ENCODE measurements around the gene PTPRB.
A peak's percentile ranks its signal among the peaks of the same experiment; 100 is the strongest.

Gene PTPRB

DNA sequence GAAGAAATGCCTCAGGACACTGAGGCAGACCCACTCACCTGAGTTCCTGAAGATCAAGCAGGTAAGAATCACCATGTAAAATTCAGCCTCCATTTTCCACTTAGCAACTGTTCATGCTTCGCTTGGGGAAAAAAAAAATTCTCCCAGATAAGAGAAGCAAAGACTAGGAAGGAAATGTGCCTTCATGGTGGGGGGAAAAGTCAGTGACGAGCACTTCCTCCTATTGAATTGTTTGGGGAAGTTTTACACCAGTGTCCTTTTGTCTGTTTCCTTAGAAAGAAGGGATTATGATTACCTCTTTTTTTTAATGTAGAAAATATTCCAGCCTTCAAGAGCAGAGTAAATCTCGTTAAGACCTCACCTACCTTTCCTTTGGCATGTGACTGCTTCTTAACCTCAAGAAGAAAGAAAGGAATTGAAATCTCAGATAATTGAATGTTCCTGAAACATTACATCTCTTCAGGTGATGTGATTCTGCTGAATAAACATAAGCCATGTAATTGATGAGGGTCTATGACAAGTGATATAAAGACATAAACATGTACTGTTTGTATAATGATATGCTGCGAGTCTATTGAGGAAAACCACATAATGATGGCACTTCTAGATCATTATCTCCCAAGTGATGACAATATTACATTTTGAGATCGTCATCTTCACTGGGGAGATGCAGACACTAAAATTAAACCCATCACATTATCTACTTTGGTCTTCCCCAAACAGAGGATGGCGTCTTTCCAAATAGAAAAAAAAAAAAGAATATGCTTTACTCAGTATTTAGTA, at the start of gene PTPRB:
Gene PTPRB (minus strand): TSS at position 127 of the 783 bp plus-strand sequence. CDS start 34 bp downstream, at position 93.
- DNase-seq = no peak

DNA sequence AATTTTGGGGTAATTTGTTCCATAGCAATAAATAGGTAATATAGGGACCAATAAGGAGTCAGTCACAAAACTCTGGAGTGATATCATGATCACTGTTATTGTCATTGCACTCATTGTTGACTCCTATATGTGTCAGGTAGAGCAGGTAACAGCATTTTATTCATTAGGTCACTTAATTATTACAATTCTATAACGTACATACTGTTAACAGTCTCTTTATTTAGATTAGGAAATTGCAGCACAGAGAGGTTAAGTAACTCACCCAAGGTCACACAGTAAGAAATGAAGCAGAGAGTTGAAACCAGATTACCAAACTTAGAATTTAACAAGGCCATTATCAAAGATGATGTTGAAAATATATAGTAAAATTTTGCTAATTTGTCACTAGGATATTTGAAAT, 49.7 kb upstream of the PTPRB start:
- DNase-seq = no peak

DNA sequence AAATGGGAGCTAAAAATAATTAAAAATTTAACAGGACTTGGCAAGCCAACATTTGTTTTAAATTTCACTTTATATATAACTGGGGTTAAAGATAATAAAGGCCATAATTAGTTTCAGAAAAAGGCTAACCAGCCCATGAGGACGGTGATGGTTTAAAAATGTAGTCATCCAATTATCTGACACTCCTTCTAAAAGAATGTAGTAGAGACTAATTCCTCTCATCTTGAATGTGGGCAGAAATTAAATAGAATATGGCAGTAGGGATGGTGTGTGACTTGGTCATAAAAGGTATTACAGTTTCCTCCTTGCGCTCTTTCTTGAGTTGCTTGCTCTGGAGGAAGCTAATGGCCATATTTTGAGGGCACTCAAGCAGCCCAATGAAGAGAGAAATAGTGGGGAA, 49.1 kb upstream of the PTPRB start:
- no peak for DNase-seq

DNA sequence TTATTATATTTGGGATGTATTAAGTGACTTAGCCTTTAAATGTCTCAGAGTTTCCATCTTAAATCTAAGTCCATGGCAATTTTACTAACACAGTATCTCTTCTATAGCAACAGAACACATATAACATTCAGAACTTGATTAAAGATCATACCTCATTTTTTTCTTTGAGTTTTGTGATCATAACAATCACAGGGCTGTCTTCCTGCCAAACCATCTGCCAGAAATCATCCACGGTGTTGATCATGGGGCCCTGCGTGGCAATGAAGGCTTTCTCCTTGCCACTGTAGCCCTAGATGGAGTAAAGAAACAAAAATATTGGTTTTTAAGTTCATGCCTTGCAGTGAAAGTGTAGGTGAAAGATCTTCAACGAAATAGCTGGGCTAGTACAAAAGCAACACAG, 46.7 kb upstream of the PTPRB start:
- DNase-seq = peak; percentile 1

DNA sequence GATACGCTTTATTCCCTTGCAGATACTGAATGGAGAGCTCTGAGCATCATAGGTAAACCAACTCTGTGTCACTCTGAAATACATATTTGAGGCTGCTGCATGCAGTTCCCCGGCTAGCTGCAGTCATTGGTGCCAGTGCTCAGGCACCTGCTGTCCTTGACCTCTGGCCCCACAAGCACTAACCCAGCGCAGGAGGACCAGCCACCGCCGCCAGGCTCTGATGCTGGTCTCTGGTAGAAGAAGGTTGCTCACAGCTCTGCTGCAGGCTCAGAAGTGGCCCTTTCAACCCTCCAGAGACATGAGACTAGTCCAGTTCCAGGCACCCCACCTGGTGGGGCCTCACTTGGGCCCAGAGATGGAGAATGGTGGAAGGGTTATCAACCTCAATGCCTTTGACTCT, 34.5 kb upstream of the PTPRB start:
- no peak for DNase-seq

DNA sequence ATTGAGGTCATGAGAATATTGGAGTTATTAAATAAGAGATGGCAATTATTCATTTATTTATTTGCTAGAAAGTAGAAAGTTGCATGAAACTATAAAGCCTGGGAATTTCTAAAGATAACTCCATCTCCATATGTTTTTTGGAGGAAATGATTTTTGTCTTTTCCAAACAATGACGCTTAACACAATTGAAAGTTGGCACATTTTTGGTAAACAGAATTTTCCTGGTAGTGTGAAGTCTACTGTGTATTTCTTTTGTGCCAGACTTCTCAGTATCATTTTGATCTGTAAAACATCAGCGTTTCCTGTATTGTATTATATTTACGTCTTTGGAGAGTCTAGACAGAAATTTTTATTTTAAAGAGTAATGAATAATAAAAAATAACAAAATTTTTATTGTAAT, 33.7 kb upstream of the PTPRB start:
- no peak for DNase-seq

DNA sequence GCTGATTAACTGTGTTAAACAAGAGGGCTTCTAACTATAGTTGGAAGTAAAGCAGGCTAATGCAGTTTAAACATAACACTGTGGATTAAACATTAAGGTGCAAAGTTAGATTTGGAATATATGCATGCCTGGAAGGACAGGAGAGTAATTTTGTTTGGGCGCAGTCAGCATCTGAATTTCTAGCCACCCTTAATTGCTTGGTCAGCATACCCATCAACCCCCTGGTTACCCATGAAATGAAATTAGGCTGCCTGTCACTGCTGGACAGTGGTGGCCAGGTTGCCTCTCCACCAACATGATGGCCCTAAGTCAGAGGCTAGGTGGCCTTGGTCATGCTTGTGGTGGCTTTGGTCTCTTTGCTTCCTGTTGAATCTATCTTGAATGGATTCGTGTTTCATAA, 30.0 kb upstream of the PTPRB start:
- DNase-seq = no peak

DNA sequence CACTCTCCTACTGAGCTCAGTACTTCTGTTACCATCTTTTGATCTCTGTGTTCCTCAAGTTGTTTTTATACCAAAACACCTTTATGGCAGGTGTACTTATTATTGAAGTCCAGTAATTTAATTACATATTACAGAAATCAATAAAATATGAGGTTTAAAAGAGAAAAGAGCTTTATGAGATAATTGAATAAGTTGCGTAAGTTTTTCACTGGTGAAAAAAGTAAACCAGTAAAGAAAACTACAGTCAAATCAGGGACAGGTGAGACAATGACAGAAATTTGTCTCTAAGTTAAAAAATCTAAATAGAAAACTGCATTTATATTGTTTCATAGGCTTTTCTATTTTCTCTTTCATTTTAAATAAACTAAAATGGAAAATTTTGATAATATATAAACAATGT, 29.1 kb upstream of the PTPRB start:
- DNase-seq = no peak

DNA sequence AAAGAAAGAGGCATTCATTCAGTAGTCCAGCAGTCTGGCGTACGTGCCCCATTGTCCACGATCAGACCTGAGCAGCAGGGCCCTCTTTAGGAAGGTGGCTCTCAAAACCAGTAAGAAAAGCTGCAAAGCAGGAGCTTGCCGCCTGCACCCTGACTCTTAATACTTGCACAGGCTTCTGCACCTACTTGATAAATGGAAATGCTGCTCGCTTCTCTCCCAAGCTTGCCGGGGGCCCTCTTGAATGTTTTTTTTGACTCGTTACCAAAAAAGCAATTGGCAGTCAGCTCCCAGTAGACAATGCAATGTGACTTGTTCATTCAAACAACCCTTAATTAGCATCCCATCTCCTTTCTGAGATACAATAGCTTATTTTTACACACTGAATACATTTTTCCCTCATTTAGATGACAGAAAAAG, 27.2 kb upstream of the PTPRB start:
- DNase-seq = peak; percentile 33

DNA sequence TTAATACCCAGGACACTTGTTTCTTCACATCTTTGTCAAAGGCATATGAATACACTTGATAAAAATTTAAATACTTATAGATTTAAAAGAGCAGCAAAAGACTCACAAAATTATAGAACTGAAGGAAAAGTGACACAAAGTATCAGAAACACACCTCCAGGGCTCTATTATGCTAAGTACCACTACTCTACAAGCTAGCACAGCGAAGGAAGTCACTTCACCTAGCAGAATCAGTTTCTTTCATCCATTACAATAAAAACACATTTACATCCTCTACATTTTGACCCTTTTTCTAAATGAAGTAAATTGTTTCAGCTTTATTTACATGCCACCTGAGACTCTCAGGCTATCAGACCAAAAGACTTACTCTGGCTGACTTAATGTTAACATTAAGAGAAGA, 26.6 kb upstream of the PTPRB start:
- DNase-seq = no peak

DNA sequence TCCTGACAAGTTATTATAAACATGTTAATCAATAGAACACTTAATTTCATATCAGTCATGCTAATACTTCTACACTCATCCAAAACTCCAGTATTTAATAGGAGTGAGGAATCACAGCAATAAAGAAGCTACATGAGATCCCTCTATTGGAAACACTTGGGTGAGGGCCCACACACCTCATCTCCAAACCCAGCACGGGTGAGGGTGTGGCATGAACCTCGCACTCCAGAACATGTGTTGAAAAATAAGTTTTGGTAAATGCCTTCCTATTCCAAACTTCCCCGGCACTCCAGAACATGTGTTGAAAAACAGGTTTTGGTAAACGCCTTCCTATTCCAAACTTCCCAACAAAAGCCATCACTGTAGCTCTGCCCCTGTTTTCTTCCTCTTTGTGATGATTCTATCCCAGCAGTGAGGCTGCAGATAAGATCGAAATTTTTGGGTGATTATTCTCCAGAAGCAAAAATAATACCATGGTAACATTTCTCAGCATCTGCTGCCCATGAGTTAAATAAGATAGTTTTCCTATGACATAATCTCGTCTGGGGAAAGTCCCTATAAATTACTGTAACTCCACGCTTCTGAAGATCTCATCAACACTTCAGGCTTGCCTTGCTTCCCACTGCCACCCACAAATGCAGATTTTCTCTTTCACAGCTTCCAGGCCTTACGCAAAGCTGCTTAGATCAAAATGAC, 24.4 kb upstream of the PTPRB start:
- DNase-seq = no peak

DNA sequence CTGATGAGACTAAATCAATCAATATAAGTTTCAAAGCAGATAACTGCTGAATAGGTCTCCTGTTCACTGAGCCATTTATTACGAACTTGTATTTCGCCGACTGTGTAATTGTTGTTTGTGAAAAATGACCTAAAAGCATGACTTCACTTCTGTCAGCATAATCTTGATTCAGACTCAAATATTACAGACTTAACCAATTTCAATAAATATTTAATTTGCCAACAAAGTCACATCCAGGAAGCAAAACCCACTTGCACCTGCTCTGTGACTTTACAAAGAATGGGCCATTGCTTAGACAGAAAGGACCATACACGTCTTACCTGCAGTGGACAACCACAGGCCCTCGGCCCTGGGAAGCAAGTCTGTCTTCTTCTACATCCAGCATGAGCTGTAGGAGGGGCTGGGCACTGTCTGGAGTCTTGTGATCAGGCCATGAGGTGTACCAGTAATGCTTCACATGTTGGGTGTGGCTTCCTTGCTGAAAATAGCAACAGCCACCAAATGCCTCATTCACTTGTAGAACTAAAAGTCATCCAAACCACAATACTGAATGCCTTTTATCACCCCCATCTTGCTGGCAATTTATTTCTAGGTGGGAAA, 23.5 kb upstream of the PTPRB start:
- DNase-seq = no peak

DNA sequence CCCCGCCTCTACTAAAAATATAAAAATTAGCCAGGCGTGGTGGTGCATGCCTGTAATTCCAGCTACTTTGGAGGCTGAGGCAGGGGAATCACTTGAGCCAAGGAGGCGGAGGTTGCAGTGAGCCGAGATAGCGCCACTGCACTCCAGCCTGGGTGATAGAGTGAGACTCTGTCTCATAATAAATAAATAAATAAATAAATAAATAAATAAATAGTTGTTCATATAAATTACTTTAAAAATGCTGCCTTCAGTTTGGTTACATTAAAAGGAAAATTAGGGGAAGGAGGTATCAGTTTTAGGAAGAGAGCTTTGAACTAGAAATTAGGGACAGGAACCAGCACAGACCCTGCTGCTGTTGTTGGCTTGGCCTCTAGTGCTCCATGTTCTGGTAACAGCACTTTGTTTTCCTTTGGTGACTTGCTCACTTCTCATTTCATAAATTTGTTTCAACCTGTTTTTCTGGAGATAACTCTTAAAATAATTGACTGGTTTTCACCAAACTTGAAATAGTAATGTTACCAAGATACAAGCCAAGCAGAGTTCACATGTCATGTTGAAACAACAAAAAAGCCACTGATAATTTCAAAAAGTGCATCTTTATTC, 22.9 kb upstream of the PTPRB start:
- no peak for DNase-seq

DNA sequence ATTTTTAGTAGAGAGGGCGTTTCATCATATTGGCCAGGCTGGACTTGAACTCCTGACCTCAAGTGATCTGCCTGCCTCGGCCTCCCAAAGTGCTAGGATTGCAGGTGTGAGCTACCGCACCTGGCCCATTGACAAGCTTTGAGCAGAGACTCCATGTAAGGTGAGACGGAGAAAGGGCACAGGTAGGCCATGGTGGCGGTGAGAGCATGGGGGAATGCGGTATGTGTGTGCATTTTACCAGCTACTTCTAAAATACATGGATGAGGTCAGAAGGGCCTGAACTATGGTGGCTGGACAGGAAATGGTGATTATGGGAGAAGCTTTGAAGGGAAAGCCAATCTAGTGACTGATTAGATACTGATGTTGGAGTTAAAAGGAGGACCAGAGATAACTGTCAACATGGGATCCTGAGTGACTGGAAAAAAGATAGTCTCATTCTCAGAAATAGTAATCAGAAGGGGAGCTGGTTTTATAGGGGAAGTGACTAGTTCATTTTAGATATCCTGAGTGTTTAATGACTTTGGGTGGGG, 21.9 kb upstream of the PTPRB start:
- no peak for DNase-seq

DNA sequence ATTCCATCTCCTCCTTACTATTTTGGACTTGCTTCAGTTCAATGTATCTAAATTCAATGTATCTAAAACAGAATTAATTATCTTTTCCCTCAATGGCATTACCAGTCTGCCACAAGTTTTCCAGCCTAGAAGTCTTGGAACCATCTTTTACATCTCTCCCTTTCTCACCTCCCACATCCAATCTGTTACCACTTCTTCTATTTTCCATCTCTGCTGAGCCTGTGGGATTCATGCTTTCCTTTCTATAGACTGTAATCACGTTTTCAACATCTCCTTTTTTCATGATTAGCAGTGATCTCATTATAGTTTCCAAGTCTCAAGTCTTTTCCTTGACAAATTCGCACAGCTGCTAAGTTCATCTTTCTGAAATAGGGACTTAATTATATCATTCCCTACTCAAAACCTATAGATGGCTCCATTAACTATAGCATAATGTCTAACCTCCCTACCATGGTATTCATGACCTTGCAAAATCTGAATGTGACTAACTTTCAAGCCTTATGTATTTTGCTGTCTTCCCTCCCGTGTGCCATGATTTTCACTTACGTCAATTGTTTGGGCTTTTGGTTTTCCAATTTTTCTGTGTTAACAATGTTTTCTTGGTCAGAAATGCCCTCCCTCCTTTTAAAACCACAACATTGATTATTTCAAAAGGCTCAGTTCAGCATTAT, 20.5 kb upstream of the PTPRB start:
- no peak for DNase-seq

DNA sequence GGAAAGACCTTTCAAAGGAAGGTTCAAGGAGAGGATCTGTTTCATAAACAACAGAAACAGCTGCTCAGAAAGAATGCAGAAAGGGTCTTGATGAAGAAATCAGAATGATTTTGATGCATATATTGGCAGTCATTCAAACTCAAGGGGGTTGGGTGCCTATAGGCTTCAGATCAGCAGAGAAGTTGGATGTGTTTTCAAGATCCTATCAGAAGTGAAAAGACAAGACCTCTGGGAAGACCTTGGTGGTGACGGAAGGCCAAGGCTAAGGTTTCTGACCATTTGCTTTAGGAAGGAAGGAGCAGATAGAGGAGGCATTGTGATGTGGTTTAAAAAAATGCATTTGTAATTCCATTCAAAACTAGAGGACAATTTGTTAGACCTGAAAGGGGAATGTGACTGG, 15.2 kb upstream of the PTPRB start:
- DNase-seq = no peak

DNA sequence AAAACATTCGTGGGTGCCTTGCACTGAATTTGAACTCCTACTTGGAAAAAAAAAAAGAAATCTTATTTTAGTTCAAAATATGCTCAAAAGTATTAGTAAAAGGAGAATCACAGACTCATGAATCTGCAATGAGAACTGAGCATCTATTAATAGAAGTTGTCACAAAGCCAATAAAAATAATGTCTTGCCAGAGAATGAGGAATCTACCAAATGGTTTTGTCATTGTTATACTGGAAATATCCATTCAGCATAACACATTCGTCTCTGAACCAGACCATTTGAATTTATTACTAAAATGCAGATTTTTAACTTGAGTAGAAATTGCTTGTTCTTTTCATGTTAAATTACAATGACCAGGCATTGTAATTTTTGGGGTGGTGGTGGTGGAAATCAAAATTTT, 11.6 kb upstream of the PTPRB start:
- no peak for DNase-seq

DNA sequence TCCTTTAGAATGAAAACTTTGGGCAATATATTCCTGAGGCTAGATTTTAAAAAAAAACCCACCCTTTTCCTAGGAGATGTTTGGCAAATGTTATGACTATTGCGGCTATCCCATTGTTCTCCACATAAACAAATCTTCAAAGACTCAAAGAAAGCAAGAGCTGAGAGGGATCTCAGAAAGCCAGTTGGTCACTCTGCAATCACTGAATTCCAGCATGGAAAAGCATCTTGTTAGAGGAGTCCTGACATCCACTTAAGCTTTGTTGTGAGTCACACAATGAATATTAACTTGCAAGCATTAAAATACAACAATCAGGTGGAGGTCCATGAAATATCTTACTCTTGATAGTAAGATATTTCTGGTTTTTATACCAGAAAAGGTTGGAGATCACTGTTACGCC, 11.0 kb upstream of the PTPRB start:
- no peak for DNase-seq

DNA sequence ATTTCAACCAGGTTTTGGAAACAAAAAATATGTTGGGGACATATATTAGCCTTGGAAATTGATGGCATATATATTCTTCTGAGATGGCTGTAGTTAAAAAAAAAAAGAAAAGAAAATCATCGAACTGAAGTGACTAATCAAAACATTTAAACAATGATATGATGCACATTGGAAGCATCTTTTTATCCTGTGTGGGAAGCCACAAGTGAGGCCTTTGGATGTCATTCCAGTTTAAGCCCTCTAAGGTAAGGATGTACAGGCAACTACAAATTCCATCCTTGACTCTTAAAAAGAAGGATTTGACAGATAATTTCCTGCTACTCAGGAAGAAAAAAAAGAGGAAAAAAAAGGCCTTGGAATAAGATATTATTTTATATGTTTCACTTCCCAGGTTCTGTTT, 9.6 kb upstream of the PTPRB start:
- no peak for DNase-seq

DNA sequence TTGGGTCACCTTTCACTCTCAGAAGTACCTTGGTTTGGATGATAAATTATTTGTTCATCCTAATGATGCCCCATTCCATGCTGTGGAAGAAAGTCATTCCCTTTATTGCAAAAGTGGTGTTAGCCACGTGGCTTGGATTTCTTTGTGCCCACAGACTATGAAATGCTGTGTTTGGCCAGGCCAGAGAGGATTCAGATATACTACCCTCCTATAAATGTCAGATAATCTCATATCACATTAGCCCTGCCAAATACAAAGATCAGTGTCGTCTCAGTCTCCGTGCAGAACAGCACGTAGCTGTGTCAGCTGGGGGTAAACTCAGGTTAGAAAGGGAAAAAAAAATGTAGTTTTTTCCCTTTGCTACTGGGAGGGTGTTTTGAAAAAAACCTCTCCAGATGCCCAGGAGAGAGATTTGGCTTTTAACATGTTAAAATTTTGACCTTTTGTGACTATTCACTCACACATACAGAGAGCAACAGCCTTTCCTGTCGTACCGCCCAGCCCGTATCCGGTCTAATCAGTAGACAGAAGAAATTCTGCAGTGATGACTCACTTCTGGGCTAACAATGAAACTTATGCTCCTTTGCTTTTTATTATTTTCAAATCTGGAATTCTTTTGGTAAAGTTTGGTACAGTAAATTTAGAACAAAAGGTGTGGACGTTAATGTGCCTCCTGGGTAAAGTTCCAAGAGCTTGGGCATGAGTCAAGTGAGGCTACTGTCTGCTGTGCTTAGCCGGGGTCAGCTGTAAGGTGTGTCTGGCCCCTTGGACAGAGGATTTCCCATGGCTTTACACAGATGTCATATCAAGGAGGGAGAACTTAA, 8.5 kb upstream of the PTPRB start:
- DNase-seq = no peak

DNA sequence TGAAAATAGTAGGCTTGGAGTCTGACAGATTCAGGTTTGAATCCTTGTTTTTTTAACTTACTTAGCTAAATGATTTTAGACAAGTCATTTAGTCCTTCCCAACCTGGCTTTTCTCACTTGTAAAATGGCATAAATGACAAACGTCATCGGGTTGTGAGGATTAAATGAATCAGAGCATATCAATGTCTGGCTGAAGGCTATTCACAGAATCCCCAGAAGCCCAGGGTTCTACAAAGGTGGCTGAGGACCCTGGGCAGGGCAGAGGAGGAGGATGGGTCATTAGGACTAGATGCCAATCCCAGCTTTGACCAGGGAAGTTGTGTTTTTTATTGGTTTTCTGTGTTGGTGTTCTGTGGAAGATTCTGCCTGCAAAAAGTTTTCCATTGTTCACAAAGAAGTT, 7.6 kb upstream of the PTPRB start:
- DNase-seq = no peak

DNA sequence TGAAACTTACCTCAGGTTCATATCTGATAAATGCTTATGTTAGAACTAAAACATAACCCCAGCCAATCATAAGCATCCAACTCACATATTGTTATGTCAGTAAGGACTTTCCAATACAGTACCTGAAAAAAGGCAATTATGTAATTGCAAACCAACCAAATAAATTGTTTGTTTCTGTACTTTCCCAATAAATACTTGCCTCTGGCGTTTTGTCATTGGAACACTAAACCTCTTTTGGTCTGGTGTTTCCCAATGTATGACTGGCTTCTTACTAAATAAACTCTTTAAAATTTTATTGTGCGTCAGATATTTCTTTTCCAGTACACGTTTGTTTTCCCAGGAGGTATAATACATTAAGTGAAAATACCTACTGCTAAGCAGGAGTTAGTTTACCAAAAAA, 6.7 kb upstream of the PTPRB start:
- no peak for DNase-seq
